DOHH2 (cell line): Measurements from ENCODE around the gene TAS2R60.
"Not testable (repeated sequence)": the region's sequence is repeated elsewhere in the genome, so short reads cannot be mapped to it uniquely, and the experiment has no call there.

Experiments used
- H3F3A ChIP-seq: fragments of 200-600 bp; sonication (generic), shearing (Covaris generic); 2 replicates; pipeline ENCODE4 v1.6.0; 2016; ENCODE audit warnings: antibody characterized with exemption, mild to moderate bottlenecking; ENCODE audit not compliant: control insufficient read depth, insufficient read depth
- H3K27ac ChIP-seq: fragments of 200-600 bp; sonication (generic); 2 replicates; pipeline ENCODE4 v1.5.1; 2014; ENCODE audit warnings: low read depth, mild to moderate bottlenecking, low read length, moderate library complexity
- H3K27me3 ChIP-seq: fragments of 200-600 bp; sonication (generic); 2 replicates; pipeline ENCODE4 v1.6.1; 2014; ENCODE audit warnings: mild to moderate bottlenecking, low read length, mixed read lengths; ENCODE audit not compliant: control insufficient read depth
- H3K36me3 ChIP-seq: fragments of 200-600 bp; sonication (generic); 2 replicates; pipeline ENCODE4 v1.6.1; 2014; ENCODE audit warnings: mild to moderate bottlenecking, low read length, moderate library complexity, mixed read lengths; ENCODE audit not compliant: control insufficient read depth
- H3K4me1 ChIP-seq: fragments of 200-600 bp; sonication (generic); 2 replicates; pipeline ENCODE4 v1.6.1; 2014; ENCODE audit warnings: mild to moderate bottlenecking, low read length, mixed read lengths; ENCODE audit not compliant: control insufficient read depth
- H3K4me2 ChIP-seq: fragments of 200-600 bp; sonication (generic); 2 replicates; pipeline ENCODE4 v1.6.0; 2014; ENCODE audit warnings: mild to moderate bottlenecking, low read length, moderate library complexity
- H3K4me3 ChIP-seq: fragments of 200-600 bp; sonication (generic); 2 replicates; pipeline ENCODE4 v1.5.1; 2014; ENCODE audit warnings: mild to moderate bottlenecking, low read length, mixed read lengths
- H3K79me2 ChIP-seq: fragments of 200-600 bp; sonication (generic); 2 replicates; pipeline ENCODE4 v1.6.1; 2014; ENCODE audit warnings: mild to moderate bottlenecking, low read length, mixed read lengths; ENCODE audit not compliant: control insufficient read depth
- H3K9me2 ChIP-seq: fragments of 200-600 bp; sonication (generic); replicated peaks from 2 replicates; pipeline ENCODE4 v1.6.1; 2014; ENCODE audit warnings: mild to moderate bottlenecking, low read length, mixed read lengths; ENCODE audit not compliant: control insufficient read depth
- H3K9me3 ChIP-seq: fragments of 200-600 bp; sonication (generic); 2 replicates; pipeline ENCODE4 v1.6.1; 2014; ENCODE audit warnings: antibody characterized with exemption, low read length, mixed read lengths; ENCODE audit not compliant: control insufficient read depth, insufficient read depth
- H4K20me1 ChIP-seq: fragments of 200-600 bp; sonication (generic); 2 replicates; pipeline ENCODE4 v1.6.0; 2014; ENCODE audit warnings: low read depth, mild to moderate bottlenecking, antibody characterized with exemption, low read length, moderate library complexity; ENCODE audit not compliant: control insufficient read depth, insufficient read depth
- CTCF ChIP-seq: fragments of 200-600 bp; sonication (generic); IDR thresholded peaks from one replicate; pipeline ENCODE4 v1.5.1; 2014; ENCODE audit warnings: antibody characterized with exemption, mild to moderate bottlenecking, low read depth, low read length; ENCODE audit not compliant: poor library complexity, severe bottlenecking
- EZH2phosphoT487 ChIP-seq: fragments of 200-600 bp; sonication (generic); IDR thresholded peaks from 2 replicates; pipeline ENCODE4 v1.6.1; 2017; ENCODE audit warnings: borderline replicate concordance, mild to moderate bottlenecking, antibody characterized with exemption, low read length, moderate library complexity, mixed read lengths

Gene TAS2R60

GRCh38 chr7:143463556-143463955, 20.3 kb downstream of the TAS2R60 start:
- no peaks in the 10 kb centered on the region for H3F3A ChIP-seq
- no peaks in the 10 kb centered on the region for H3K27me3 ChIP-seq
- H3K27ac ChIP-seq = no peak overlapping the region
- H3K4me1 ChIP-seq = no peaks in the 10 kb centered on the region
- TF ChIP-seq CTCF = no peak
- TF ChIP-seq EZH2phosphoT487 = no peak
- no peak overlapping the region for H3K4me2 ChIP-seq
- no peak overlapping the region for H3K4me3 ChIP-seq
- H4K20me1 ChIP-seq = no peaks in the 10 kb centered on the region
- no peaks in the 10 kb centered on the region for H3K79me2 ChIP-seq
- H3K36me3 ChIP-seq = no peaks in the 10 kb centered on the region
- H3K9me3 ChIP-seq = peaks cover 6% of the 10 kb centered on the region; the same call in 1 of the 2 replicates
- no peaks in the 10 kb centered on the region for H3K9me2 ChIP-seq

GRCh38 chr7:143463957-143464356, 20.7 kb downstream of the TAS2R60 start:
- Histone ChIP-seq H3F3A (no peaks in the 10 kb centered on the region), H3K4me1 (no peaks in the 10 kb centered on the region), H3K9me3 (peaks cover 6% of the 10 kb centered on the region; the same call in 1 of the 2 replicates), H3K79me2 (no peaks in the 10 kb centered on the region), H3K27me3 (no peaks in the 10 kb centered on the region), H3K4me3 (no peak overlapping the region), H4K20me1 (no peaks in the 10 kb centered on the region), H3K9me2 (no peaks in the 10 kb centered on the region), H3K27ac (no peak overlapping the region), H3K36me3 (no peaks in the 10 kb centered on the region), H3K4me2 (no peak overlapping the region)
- TF ChIP-seq EZH2phosphoT487 (no peak), CTCF (no peak)

GRCh38 chr7:143467724-143468123, 24.5 kb downstream of the TAS2R60 start:
- TF ChIP-seq EZH2phosphoT487 = no peak
- no peak for TF ChIP-seq CTCF
- Histone ChIP-seq H4K20me1 (no peaks in the 10 kb centered on the region), H3K27ac (no peak overlapping the region), H3K79me2 (no peaks in the 10 kb centered on the region), H3K4me2 (no peak overlapping the region), H3K27me3 (no peaks in the 10 kb centered on the region), H3K9me3 (no peaks in the 10 kb centered on the region), H3F3A (no peaks in the 10 kb centered on the region), H3K9me2 (no peaks in the 10 kb centered on the region), H3K4me1 (no peaks in the 10 kb centered on the region), H3K36me3 (no peaks in the 10 kb centered on the region), H3K4me3 (no peak overlapping the region)

- not testable (repeated sequence) for H3K27ac ChIP-seq, H3K9me2 ChIP-seq, H4K20me1 ChIP-seq, H3K79me2 ChIP-seq, H3K9me3 ChIP-seq, H3K36me3 ChIP-seq, H3F3A ChIP-seq, H3K27me3 ChIP-seq, H3K4me3 ChIP-seq, H3K4me1 ChIP-seq, H3K4me2 ChIP-seq
Measured at GRCh38 chr7:143472071-143472689, 28.9 kb downstream of the TAS2R60 start.
